ENCODE results near the gene RBBP8NL. TPM values are rescaled to one million over a fixed set of nuclear protein-coding genes. Genes with fewer than 3 reads are reported as not detected.

Gene RBBP8NL
- total and polyA plus RNA-seq, 4 donors, result not detected

DNA sequence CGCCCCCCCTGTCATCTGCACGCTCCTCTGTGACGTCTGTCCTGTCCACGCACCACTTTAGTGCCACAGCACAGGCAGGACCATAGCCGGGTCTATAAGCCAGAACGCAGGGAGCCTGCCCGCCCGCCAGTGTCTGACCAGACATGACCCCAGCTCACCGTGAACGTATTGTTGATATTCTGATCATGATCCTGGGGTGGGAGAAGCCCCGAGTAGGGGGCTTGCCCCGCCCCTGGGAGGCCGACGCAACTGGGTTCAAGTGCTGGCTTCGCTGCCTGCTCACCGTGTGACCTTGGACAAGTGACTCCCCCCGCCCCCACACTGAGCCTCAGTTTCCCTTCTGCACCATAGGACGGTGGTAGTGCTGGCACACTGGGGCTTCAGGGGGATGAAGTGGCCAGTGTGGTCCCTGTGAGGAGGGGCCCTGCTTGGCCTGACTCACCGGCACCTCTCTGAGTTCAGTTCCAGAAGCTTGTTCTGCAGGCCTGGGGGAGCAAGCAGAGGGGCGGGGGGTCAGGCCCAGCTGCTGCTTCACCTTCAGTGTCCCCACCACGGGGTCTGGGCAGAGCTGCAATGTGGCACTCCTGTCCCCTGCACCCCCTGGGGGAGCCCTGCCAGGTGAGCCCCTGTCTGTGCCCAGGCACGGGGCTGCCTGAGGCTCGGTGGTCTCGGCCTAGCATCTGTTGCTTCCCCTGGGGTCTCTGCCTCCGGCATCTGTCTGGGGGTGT lies 9.2 kb downstream of the RBBP8NL start:
- no peak for DNase-seq (ENCODE audit: low read depth in 4 of 6, low spot score in 6 of 6)
- no peaks in the 10 kb centered on the region for H3K27me3 ChIP-seq (ENCODE audit: control insufficient read depth, insufficient read depth, low read length)
- H3K36me3 ChIP-seq (ENCODE audit: control insufficient read depth, insufficient read depth, low read length), result no peaks in the 10 kb centered on the region
- WGBS (ENCODE audit: insufficient coverage), result 72% methylated on average over 18 of the region's 25 CpGs
- no peak overlapping the region for H3K4me3 ChIP-seq (ENCODE audit: low read depth, low read length)
- H3K4me1 ChIP-seq (ENCODE audit: control insufficient read depth, insufficient read depth, low read length), result no peaks in the 10 kb centered on the region
- no peak overlapping the region for H3K27ac ChIP-seq (ENCODE audit: low read depth, low read length)
- H3K9me3 ChIP-seq (ENCODE audit: control insufficient read depth, insufficient read depth, low read length), result no peaks in the 10 kb centered on the region

DNA sequence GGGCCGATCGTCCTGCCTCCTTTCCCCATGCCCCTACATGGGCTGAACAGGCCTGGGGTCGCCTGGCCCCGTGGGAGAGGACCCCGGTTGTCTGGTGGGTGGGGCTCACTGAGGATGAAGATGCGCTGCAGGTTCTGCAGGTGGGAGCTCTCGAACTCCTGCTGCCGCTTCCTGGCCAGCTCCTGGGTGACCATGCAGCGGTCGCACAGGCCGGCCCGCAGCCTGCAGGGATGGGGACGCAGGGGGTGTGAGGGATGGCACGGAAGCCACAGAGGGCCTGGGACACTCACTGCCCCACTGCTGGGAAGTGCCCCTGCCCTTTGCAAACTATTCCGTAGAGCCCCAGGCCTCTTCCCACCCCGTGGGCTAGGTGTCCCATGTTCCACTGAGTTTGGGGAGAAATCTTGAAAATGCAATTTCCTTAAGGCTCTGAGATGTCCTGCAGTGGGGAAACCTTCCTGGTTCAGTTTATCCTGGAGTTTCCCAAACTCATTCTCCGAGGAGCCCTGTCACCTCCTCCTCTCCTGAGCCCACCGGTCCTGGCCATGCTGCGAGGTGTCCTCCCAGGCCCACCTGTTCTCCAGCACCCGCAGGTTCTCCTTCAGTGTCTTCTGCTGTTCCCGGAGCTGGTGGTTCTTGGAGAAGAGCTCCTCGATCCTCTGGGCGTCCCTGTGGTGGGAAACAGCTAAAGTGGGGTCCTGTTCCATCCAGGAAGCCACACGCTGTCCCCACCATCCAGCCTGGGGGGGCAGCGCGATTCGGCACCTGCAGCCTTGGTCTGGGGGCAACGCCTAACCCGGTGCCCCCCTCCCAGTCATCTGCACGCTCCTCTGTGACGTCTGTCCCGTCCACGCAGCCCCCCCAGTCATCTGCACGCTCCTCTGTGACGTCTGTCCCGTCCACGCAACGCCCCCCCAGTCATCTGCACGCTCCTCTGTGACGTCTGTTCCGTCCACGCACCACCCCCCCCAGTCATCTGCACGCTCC lies 10.4 kb downstream of the RBBP8NL start:
- Histone ChIP-seq H3K27me3 (ENCODE audit: control insufficient read depth, insufficient read depth, low read length) (no peaks in the 10 kb centered on the region), H3K27ac (ENCODE audit: low read depth, low read length) (no peak overlapping the region), H3K4me1 (ENCODE audit: control insufficient read depth, insufficient read depth, low read length) (no peaks in the 10 kb centered on the region), H3K4me3 (ENCODE audit: low read depth, low read length) (no peak overlapping the region), H3K9me3 (ENCODE audit: control insufficient read depth, insufficient read depth, low read length) (no peaks in the 10 kb centered on the region), H3K36me3 (ENCODE audit: control insufficient read depth, insufficient read depth, low read length) (no peaks in the 10 kb centered on the region)
- no peak for DNase-seq (ENCODE audit: low read depth in 4 of 6, low spot score in 6 of 6)
- WGBS (ENCODE audit: insufficient coverage), result 82% methylated on average over 35 of the region's 43 CpGs

DNA sequence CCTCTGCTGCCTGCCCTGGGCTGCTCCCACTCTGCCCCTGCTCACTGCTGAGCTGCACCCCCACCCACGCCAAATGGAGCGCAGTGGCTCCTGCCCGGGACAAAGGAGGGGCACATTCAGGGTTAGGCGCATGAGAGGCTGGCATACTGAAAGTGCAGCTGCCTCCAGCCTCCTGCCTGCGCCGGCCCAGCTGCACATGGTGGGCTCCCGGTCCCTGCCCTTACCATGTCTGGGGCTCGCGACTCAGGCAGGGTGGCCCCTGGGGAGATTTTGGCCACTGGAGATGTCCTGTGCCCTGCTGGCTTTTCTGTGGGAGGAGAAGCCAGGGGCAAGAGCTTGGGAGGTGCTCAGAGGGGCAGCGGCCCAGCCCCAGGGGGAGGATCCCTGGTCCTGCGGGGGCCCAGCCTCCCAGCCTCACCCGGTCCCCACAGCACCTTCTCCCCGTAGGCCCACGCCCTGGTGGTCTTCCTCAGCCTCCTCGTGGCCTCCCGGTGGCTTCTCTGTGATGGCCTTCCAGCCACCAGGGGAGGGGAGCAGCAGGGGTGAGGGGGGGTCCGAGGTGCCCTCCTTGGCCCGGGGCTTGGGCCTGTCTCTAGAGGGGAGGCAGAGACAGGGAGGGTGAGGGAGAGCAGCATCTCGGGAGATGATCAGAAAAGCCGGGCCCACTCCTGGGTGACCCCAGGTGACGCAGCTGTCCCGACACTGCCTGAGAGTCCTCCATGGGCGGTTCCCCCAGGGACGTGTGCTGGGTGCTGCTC lies 11.8 kb downstream of the RBBP8NL start:
- no peak for DNase-seq (ENCODE audit: low read depth in 4 of 6, low spot score in 6 of 6)
- Histone ChIP-seq H3K9me3 (ENCODE audit: control insufficient read depth, insufficient read depth, low read length) (no peaks in the 10 kb centered on the region), H3K27ac (ENCODE audit: low read depth, low read length) (no peak overlapping the region), H3K27me3 (ENCODE audit: control insufficient read depth, insufficient read depth, low read length) (no peaks in the 10 kb centered on the region), H3K4me3 (ENCODE audit: low read depth, low read length) (no peak overlapping the region), H3K4me1 (ENCODE audit: control insufficient read depth, insufficient read depth, low read length) (peaks cover 3% of the 10 kb centered on the region), H3K36me3 (ENCODE audit: control insufficient read depth, insufficient read depth, low read length) (no peaks in the 10 kb centered on the region)
- WGBS (ENCODE audit: insufficient coverage), result 83% methylated on average over 18 of the region's 24 CpGs

DNA sequence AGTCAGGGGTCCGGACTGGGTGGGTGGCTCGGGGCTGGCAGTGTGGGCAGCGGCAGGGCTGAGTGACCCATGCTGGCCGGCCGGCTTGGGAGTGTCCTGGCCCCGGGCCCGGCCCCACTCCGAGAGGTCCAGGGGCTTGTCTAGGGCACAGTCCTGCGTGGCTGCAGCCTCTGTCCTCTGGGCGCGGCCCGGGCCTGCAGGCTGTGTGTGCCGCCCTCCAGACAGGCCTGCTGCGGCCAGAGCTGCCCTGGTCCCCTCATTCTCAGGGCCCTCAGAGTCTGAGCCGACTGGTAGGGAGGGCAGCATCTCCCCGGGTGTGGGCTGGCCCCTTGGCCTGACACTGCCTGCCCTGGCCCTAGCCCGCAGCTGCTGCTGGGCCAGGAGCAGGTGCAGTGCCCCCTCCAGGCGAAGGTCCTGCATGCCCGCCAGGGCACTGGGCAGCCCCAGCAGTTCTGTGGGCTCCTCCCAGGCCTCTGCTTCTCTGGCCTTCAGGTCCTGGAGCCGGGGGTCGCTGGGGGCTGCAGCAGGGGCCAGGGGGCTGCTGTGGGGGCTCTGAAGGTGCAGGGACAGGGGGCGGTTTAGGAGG lies 13.3 kb downstream of the RBBP8NL start:
- no peaks in the 10 kb centered on the region for H3K27me3 ChIP-seq (ENCODE audit: control insufficient read depth, insufficient read depth, low read length)
- H3K9me3 ChIP-seq (ENCODE audit: control insufficient read depth, insufficient read depth, low read length), result no peaks in the 10 kb centered on the region
- WGBS (ENCODE audit: insufficient coverage), result 82% methylated on average over 22 of the region's 22 CpGs
- H3K4me1 ChIP-seq (ENCODE audit: control insufficient read depth, insufficient read depth, low read length), result peaks cover 14% of the 10 kb centered on the region
- H3K36me3 ChIP-seq (ENCODE audit: control insufficient read depth, insufficient read depth, low read length), result no peaks in the 10 kb centered on the region
- DNase-seq (ENCODE audit: low read depth in 4 of 6, low spot score in 6 of 6), result no peak
- no peak overlapping the region for H3K4me3 ChIP-seq (ENCODE audit: low read depth, low read length)
- no peak overlapping the region for H3K27ac ChIP-seq (ENCODE audit: low read depth, low read length)

DNA sequence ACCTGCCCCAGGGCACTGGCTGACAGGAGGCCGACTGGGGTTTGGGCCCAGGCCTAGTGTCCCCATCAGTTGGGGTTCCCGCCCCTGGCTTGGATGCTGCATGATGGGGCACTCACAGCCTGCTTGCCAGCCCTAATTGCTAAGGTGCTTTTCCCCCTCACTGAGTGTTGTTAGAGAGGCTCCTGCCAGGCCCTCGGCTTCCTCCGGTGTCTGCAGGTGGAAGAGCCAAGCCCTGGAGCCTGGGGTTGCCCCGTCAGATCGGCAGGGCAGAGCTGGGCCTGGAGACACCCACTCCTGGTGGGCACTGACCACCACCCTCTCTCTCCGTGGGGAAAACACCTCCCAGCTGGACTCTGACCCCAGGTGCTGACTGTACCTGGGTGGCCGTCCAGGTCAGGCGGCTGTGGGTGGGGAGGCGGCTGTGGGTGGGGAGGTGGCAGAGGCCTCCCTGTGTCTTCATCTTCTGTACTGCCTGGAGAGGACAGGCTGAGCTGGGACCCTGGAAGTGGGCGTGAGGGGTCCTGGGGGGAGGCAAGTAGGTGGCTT lies 14.2 kb downstream of the RBBP8NL start:
- no peaks in the 10 kb centered on the region for H3K36me3 ChIP-seq (ENCODE audit: control insufficient read depth, insufficient read depth, low read length)
- peaks cover 18% of the 10 kb centered on the region for H3K4me1 ChIP-seq (ENCODE audit: control insufficient read depth, insufficient read depth, low read length)
- WGBS (ENCODE audit: insufficient coverage), result 95% methylated on average over 10 of the region's 11 CpGs
- no peak for DNase-seq (ENCODE audit: low read depth in 4 of 6, low spot score in 6 of 6)
- H3K27me3 ChIP-seq (ENCODE audit: control insufficient read depth, insufficient read depth, low read length), result no peaks in the 10 kb centered on the region
- H3K4me3 ChIP-seq (ENCODE audit: low read depth, low read length), result no peak overlapping the region
- no peak overlapping the region for H3K27ac ChIP-seq (ENCODE audit: low read depth, low read length)
- no peaks in the 10 kb centered on the region for H3K9me3 ChIP-seq (ENCODE audit: control insufficient read depth, insufficient read depth, low read length)

DNA sequence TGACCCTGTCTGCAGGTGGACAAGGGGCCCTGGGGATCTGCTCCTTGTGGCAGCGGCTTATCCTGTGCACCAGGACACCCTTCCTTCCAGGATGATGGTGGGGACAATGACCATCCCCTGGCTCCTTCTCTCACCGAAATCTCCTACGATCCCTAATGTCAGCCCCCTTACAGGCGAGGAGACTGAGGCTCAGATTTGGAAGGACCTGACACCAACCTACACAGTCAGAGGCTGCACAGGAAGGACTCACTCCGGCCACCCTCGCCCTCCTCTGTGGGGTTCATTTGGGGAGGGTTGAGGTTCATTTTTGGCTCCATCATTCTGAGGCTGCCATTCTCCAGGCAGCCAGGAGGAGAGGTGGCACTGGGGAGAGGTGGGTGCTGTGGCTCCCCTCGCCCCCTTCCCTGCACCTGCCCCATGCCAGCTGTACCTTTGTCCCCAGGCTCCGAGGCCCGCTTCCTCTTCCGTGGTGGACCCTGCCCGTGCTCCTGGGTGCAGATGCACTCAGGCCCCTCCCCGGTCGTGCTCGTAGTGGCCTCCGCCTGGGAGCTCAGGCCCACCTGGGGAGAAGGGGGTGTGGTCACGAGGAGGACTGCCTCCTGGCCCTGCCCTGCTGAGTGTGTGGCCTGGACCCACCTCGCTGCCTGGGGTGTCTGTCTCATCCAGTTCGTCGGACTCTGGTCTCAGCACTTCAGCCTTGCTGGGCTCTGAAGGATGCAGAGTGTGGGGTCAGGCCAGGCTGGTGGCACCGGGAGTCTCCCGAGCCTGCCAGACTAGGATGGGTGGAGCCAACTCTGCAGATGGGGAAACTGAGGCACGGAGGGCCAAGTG lies 14.9 kb downstream of the RBBP8NL start:
- H3K4me1 ChIP-seq (ENCODE audit: control insufficient read depth, insufficient read depth, low read length), result peaks cover 24% of the 10 kb centered on the region
- no peak overlapping the region for H3K4me3 ChIP-seq (ENCODE audit: low read depth, low read length)
- no peak overlapping the region for H3K27ac ChIP-seq (ENCODE audit: low read depth, low read length)
- H3K36me3 ChIP-seq (ENCODE audit: control insufficient read depth, insufficient read depth, low read length), result no peaks in the 10 kb centered on the region
- no peaks in the 10 kb centered on the region for H3K27me3 ChIP-seq (ENCODE audit: control insufficient read depth, insufficient read depth, low read length)
- WGBS (ENCODE audit: insufficient coverage), result 72% methylated on average over 19 of the region's 22 CpGs
- DNase-seq (ENCODE audit: low read depth in 4 of 6, low spot score in 6 of 6), result no peak
- H3K9me3 ChIP-seq (ENCODE audit: control insufficient read depth, insufficient read depth, low read length), result no peaks in the 10 kb centered on the region

DNA sequence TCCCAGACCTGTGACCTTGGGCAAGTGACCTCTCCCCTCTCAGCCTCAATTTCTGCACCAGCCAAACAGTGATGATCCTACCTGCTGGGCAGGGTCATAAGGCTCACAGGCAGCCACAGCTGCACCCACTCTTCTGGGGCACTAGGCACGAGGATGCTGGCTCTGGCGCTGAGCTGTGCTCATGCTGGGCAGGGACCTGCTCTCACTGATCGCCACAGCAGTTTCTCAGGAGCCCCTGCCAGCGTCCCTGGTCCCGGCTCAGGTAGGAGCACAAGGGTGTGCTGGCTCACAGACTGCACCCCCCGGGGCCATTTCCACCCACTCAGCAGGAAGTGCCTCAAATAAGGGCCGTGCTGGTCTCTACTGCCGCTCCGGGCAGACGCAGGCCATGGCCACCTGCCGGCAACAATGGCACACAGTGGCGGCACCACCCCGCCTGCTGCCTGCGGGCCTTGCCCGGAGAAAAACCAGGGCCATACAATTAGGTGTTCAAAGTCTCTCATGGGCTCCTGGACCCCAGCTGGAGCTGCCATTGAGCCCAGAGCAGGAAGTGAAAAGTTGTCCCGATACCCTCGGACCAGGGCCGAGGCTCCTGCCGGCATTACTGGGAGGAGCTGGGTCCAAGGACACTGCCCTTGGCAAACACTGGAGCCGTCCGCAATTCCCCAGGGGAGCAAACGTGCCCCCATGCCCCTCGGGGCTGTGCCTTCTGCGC lies 15.7 kb downstream of the RBBP8NL start:
- 76% methylated on average over 24 of the region's 24 CpGs for WGBS (ENCODE audit: insufficient coverage)
- H3K4me1 ChIP-seq (ENCODE audit: control insufficient read depth, insufficient read depth, low read length), result peaks cover 27% of the 10 kb centered on the region
- H3K27me3 ChIP-seq (ENCODE audit: control insufficient read depth, insufficient read depth, low read length), result no peaks in the 10 kb centered on the region
- DNase-seq (ENCODE audit: low read depth in 4 of 6, low spot score in 6 of 6), result no peak
- H3K36me3 ChIP-seq (ENCODE audit: control insufficient read depth, insufficient read depth, low read length), result no peaks in the 10 kb centered on the region
- no peaks in the 10 kb centered on the region for H3K9me3 ChIP-seq (ENCODE audit: control insufficient read depth, insufficient read depth, low read length)
- H3K4me3 ChIP-seq (ENCODE audit: low read depth, low read length), result no peak overlapping the region
- no peak overlapping the region for H3K27ac ChIP-seq (ENCODE audit: low read depth, low read length)

DNA sequence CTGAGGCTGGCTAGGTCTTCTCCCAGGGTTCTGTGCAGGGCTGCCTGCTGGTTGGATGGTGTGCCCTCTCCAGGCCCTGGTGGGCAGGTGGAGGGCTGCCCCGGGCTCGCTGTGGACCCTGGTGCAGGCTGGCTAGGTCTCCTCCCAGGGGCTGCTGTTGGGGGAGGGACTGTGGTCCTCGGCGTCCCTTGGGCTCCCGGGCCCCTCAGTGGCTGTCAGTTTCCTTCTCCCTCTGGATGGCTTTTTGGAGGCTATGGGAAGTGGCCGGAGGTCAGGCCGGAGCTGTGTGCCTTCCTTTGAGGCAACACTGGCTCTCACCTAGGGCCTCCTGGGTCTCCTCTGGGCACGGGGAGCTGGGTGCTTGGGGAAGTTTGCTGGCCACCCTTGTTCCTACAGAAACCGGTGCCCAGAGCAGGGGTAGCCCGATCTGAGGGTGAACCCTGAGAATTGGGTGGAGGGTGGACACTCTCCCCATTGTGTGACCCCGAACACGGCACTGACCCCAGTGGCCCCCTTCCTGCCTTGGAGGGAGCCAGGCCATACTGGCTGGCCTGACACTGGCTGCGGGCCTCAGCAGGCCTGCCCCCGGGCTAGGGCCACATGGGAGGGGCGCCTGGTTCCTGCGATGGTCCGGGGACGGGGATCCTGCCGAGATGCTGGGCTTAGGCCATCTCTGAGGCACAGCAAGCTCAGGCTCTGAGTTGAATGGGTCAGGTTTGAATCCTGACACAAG lies 16.4 kb downstream of the RBBP8NL start:
- DNase-seq (ENCODE audit: low read depth in 4 of 6, low spot score in 6 of 6), result no peak
- Histone ChIP-seq H3K27me3 (ENCODE audit: control insufficient read depth, insufficient read depth, low read length) (no peaks in the 10 kb centered on the region), H3K27ac (ENCODE audit: low read depth, low read length) (no peak overlapping the region), H3K4me1 (ENCODE audit: control insufficient read depth, insufficient read depth, low read length) (peaks cover 35% of the 10 kb centered on the region), H3K4me3 (ENCODE audit: low read depth, low read length) (no peak overlapping the region), H3K9me3 (ENCODE audit: control insufficient read depth, insufficient read depth, low read length) (no peaks in the 10 kb centered on the region), H3K36me3 (ENCODE audit: control insufficient read depth, insufficient read depth, low read length) (peaks cover 2% of the 10 kb centered on the region)
- 78% methylated on average over 19 of the region's 19 CpGs for WGBS (ENCODE audit: insufficient coverage)
